Breast epithelium (tissue), 4 donors: ENCODE measurements around the gene COMP. TPM values are rescaled to one million over a fixed set of nuclear protein-coding genes. Genes with fewer than 3 reads are reported as not detected.

ENCODE experiments used
- DNase-seq, 2 donors: peaks; one replicate each; pipeline ENCODE4 v3.0.0-alpha.2; 2019; ENCODE audit warnings: low spot score in 2 of 2
- H3K27ac ChIP-seq, 2 donors: fragments of 200-600 bp; sonication (generic) in 1 of 2; one replicate each; pipeline ENCODE4 v1.5.1; 2016 to 2019; ENCODE audit warnings: mild to moderate bottlenecking in 1 of 2
- H3K27me3 ChIP-seq, 2 donors: fragments of 200-600 bp; sonication (generic) in 1 of 2; one replicate each; pipeline versions ENCODE4 v1.5.1 to v1.6.0; 2017 to 2019; ENCODE audit warnings: control low read depth in 1 of 2, mild to moderate bottlenecking in 1 of 2
- H3K36me3 ChIP-seq: fragments of 200-600 bp; one replicate; pipeline ENCODE4 v1.5.1; 2019
- H3K4me1 ChIP-seq, 2 donors: fragments of 200-600 bp; sonication (generic); one replicate each; pipeline ENCODE4 v1.5.1; 2016 to 2019; ENCODE audit warnings: control low read depth in 1 of 2
- H3K4me3 ChIP-seq, 3 donors: fragments of 200-600 bp; sonication (generic); 1 replicate in 2 of 3; 2 replicates in 1 of 3; pipeline ENCODE4 v1.5.1; 2016 to 2019; ENCODE audit warnings: mild to moderate bottlenecking in 3 of 3, moderate library complexity in 2 of 3
- H3K9me3 ChIP-seq, 2 donors: fragments of 200-600 bp; sonication (generic) in 1 of 2; one replicate each; pipeline ENCODE4 v1.5.1; 2016 to 2019; ENCODE audit warnings: control low read depth in 1 of 2
- POLR2A ChIP-seq: fragments of 450-650 bp; IDR thresholded peaks from one replicate; pipeline ENCODE4 v1.6.1; 2016; ENCODE audit warnings: antibody characterized with exemption, mild to moderate bottlenecking, moderate library complexity
- POLR2AphosphoS5 ChIP-seq, 3 donors: sonication (generic); formaldehyde crosslinking; IDR thresholded peaks; one replicate each; pipeline ENCODE4 v1.6.1; 2017; ENCODE audit warnings: antibody characterized with exemption in 3 of 3
- intact Hi-C: fragments of 100-400 bp; cut with DNase I; formaldehyde crosslinking; loops from one replicate; pipeline ENCODE4 v1.15.1; 2023; ENCODE audit warnings: low total_unique reads
- total RNA-seq, 3 donors: library from RNA; depleted of rRNA; stranded (reverse); fragments of >200 nt; gene quantifications; one replicate each; pipeline ENCODE4 v1.1.0, GENCODE V29; 2016
- TF ChIP-seq, protein P1 (sequence below), 3 donors: fragments of 450-650 bp; IDR thresholded peaks; one replicate each; pipeline ENCODE4 v1.5.1; 2016 to 2017; ENCODE audit warnings: antibody characterized with exemption in 3 of 3, mild to moderate bottlenecking in 3 of 3, moderate library complexity in 3 of 3

Gene COMP
- total RNA-seq, 3 donors from 2014 or later = 1.0 to 4.9 (median 2.2) TPM

DNA sequence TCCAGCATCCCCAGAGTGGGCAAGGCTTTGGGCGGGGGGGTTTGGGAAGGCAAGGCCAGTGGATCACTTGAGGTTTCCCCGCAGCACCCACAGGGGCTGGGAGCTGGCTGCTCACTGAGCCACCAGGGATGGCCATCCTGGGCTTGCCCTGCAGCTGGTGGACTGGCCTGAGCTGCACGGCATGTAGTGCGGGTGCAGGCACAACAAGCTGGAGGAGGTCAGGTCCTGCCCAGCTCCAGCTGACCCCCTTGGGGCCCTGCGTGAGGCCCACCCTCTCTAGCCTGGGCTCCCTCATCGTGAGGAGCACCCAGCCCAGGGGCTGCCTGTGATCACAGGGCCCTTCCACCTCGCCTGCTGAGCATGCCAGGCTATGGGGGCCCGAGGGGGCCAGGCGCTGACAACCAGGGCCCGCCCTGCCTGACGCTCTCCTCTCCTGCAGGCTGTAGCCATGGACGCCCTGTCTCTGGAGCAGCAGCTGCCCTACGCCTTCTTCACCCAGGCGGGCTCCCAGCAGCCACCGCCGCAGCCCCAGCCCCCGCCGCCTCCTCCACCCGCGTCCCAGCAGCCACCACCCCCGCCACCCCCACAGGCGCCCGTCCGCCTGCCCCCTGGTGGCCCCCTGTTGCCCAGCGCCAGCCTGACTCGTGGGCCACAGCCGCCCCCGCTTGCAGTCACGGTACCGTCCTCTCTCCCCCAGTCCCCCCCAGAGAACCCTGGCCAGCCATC is 22.9 kb downstream of the COMP start:
- H3K27ac ChIP-seq = no peak overlapping the region
- no peak for DNase-seq
- intact Hi-C loops = no loop called here
- H3K4me3 ChIP-seq = no peak overlapping the region
- no peaks in the 10 kb centered on the region for H3K9me3 ChIP-seq
- peaks cover 3 to 7% of the 10 kb centered on the region in 2 donors for H3K4me1 ChIP-seq
- H3K36me3 ChIP-seq = no peaks in the 10 kb centered on the region
- no peaks in the 10 kb centered on the region for H3K27me3 ChIP-seq
- TF ChIP-seq, protein P1, sequence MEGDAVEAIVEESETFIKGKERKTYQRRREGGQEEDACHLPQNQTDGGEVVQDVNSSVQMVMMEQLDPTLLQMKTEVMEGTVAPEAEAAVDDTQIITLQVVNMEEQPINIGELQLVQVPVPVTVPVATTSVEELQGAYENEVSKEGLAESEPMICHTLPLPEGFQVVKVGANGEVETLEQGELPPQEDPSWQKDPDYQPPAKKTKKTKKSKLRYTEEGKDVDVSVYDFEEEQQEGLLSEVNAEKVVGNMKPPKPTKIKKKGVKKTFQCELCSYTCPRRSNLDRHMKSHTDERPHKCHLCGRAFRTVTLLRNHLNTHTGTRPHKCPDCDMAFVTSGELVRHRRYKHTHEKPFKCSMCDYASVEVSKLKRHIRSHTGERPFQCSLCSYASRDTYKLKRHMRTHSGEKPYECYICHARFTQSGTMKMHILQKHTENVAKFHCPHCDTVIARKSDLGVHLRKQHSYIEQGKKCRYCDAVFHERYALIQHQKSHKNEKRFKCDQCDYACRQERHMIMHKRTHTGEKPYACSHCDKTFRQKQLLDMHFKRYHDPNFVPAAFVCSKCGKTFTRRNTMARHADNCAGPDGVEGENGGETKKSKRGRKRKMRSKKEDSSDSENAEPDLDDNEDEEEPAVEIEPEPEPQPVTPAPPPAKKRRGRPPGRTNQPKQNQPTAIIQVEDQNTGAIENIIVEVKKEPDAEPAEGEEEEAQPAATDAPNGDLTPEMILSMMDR (IDR thresholded peaks at IDR 0.05) = no peak
- TF ChIP-seq POLR2A (no peak), POLR2AphosphoS5 (IDR thresholded peaks at IDR 0.05) (no peak)

- DNase-seq = no peak
- Histone ChIP-seq H3K27ac (peak overlapping the region in 1 of 2 donors; percentile 83), H3K9me3 (no peaks in the 10 kb centered on the region), H3K4me3 (no peak overlapping the region), H3K27me3 (no peaks in the 10 kb centered on the region), H3K4me1 (peaks cover 13 to 14% of the 10 kb centered on the region in 2 donors), H3K36me3 (no peaks in the 10 kb centered on the region)
- intact Hi-C loops = no loop called here
- TF ChIP-seq, protein P1 (IDR thresholded peaks at IDR 0.05) = no peak
- TF ChIP-seq POLR2A (no peak), POLR2AphosphoS5 (IDR thresholded peaks at IDR 0.05) (no peak)
Observed at GRCh38 chr19:18765224-18765623, 25.9 kb downstream of the COMP start.

DNA sequence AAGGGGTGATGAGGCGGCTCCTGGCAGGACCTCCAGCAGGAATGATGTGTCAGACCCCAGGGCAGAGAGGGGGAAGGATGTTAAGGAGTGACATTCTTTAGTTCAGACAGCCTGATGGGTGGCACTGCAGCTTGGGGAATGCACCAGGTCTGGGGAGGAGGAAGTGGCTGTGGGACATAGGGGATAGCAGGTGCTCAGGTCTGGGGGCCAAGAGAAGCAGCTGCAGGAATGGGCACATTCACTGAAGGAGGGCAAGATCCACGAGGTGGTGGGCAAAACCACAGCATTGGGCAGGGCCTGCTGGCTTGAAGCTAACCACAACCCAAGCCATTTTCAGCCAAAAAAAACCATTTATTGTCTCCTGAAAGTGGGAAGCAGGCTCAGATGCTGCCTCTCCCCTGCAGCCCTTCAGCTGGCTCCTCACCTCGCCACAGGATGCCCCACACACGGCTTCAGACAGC is 26.5 kb downstream of the COMP start:
- Histone ChIP-seq H3K4me1 (peaks cover 13 to 14% of the 10 kb centered on the region in 2 donors), H3K36me3 (no peaks in the 10 kb centered on the region), H3K4me3 (no peak overlapping the region), H3K27me3 (no peaks in the 10 kb centered on the region), H3K27ac (peak overlapping the region; percentile 59 to 83), H3K9me3 (no peaks in the 10 kb centered on the region)
- DNase-seq = no peak
- intact Hi-C loops = no loop called here
- TF ChIP-seq, protein P1 (IDR thresholded peaks at IDR 0.05) = no peak
- TF ChIP-seq POLR2A = no peak
- TF ChIP-seq POLR2AphosphoS5 (IDR thresholded peaks at IDR 0.05) = no peak

DNA sequence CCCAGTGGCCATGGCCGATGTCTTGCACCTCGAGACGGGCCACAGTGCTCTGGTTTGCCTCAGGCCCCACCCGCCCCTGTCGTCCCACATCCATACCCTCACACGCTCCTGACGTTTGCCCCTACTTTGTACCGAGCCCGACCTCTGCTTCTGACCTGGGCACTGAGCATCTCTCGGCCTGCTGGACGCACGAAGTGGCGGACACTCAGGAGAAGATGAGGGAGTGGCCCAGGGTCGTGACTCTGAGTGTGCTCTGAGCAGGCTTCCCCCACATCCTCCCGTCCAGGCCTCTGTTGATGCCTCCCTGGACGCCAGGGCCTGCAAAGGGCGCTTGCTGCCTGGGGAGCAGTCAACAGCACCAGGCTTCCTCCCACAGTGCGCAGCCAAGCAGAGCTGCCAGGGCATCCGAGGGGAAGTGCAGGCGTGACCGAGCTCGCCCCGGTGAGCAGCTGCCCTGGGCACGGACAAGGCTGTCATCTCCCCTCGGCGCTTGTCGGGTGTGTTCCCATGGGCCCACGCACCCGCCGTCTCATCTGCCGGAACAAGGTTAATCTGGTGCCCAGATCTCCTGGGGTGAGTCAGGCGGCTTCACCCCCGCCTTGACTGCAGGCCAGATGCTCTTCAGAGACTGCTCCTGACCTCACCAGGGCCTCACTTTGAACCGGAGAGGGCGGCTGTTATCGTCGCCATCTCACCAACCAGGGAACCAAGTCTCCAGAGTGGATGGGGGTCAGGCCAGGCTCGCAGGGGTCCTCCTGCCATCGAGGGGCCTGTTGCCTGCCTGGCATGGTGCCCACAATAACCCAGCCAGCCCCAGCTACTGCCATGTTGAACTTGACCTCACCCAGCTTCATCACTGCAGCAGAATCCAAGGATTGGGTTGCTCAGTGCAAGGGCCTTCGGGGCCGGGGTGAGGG is 27.2 kb downstream of the COMP start:
- peak; percentile 78 to 88 for DNase-seq
- Histone ChIP-seq H3K9me3 (no peaks in the 10 kb centered on the region), H3K36me3 (no peaks in the 10 kb centered on the region), H3K27ac (peak overlapping the region; percentile 59 to 83), H3K4me3 (no peak overlapping the region), H3K4me1 (peaks cover 13 to 14% of the 10 kb centered on the region in 2 donors), H3K27me3 (no peaks in the 10 kb centered on the region)
- TF ChIP-seq POLR2A (no peak), POLR2AphosphoS5 (IDR thresholded peaks at IDR 0.05) (peak; percentile 18 to 45 (median 25))
- intact Hi-C loops = no loop called here

- Histone ChIP-seq H3K4me1 (peaks cover 13 to 14% of the 10 kb centered on the region in 2 donors), H3K9me3 (no peaks in the 10 kb centered on the region), H3K4me3 (peak overlapping the region in 2 of 3 donors; percentile 27 to 46), H3K36me3 (no peaks in the 10 kb centered on the region), H3K27me3 (no peaks in the 10 kb centered on the region), H3K27ac (peak overlapping the region; percentile 83 to 86)
- DNase-seq = peak; percentile 95 to 96
- intact Hi-C loops = no loop called here
- TF ChIP-seq POLR2AphosphoS5 (IDR thresholded peaks at IDR 0.05) (peak; percentile 14 to 60 (median 17)), POLR2A (no peak)
- TF ChIP-seq, protein P1 (IDR thresholded peaks at IDR 0.05) = no peak
Observed at GRCh38 chr19:18762125-18763023, 28.7 kb downstream of the COMP start.
